ENCODE measurements around the gene PRKAB2.
"Not testable (repeated sequence)": the region's sequence is repeated elsewhere in the genome, so short reads cannot be mapped to it uniquely, and the experiment has no call there.

PRKAB2 gene

GRCh38 chr1:147210987-147211386, 38.7 kb upstream of the PRKAB2 start:
- no peaks in the 10 kb centered on the region for H3K9me3 ChIP-seq (ENCODE audit: control insufficient read depth in 5 of 5, low read length in 5 of 5)
- no peaks in the 10 kb centered on the region for H3K4me1 ChIP-seq (ENCODE audit: control insufficient read depth in 5 of 5, insufficient read depth in 5 of 5, low read length in 5 of 5)
- no peak overlapping the region for H3K4me3 ChIP-seq (ENCODE audit: low read depth in 1 of 5, low read length in 5 of 5)
- H3K27ac ChIP-seq (ENCODE audit: low read depth, low read length): no peak overlapping the region
- peaks cover 0 to 17% (median 2%) of the 10 kb centered on the region in 5 donors for H3K36me3 ChIP-seq (ENCODE audit: control insufficient read depth in 5 of 5, insufficient read depth in 5 of 5, low read length in 5 of 5)
- H3K27me3 ChIP-seq (ENCODE audit: control insufficient read depth in 5 of 5, insufficient read depth in 4 of 5, low read length in 5 of 5): no peaks in the 10 kb centered on the region
- H3K9ac ChIP-seq (ENCODE audit: low read length in 5 of 5): no peak overlapping the region

GRCh38 chr1:147209825-147210821, 37.9 kb upstream of the PRKAB2 start:
- no peaks in the 10 kb centered on the region for H3K9me3 ChIP-seq (ENCODE audit: control insufficient read depth in 5 of 5, low read length in 5 of 5)
- peaks cover 0 to 17% (median 2%) of the 10 kb centered on the region in 5 donors for H3K36me3 ChIP-seq (ENCODE audit: control insufficient read depth in 5 of 5, insufficient read depth in 5 of 5, low read length in 5 of 5)
- H3K27ac ChIP-seq (ENCODE audit: low read depth, low read length): no peak overlapping the region
- H3K27me3 ChIP-seq (ENCODE audit: control insufficient read depth in 5 of 5, insufficient read depth in 4 of 5, low read length in 5 of 5): no peaks in the 10 kb centered on the region
- no peak overlapping the region for H3K9ac ChIP-seq (ENCODE audit: low read length in 5 of 5)
- H3K4me3 ChIP-seq (ENCODE audit: low read depth in 1 of 5, low read length in 5 of 5): no peak overlapping the region
- no peaks in the 10 kb centered on the region for H3K4me1 ChIP-seq (ENCODE audit: control insufficient read depth in 5 of 5, insufficient read depth in 5 of 5, low read length in 5 of 5)

- Histone ChIP-seq H3K9ac (ENCODE audit: low read length in 5 of 5) (no peak overlapping the region), H3K9me3 (ENCODE audit: control insufficient read depth in 5 of 5, low read length in 5 of 5) (no peaks in the 10 kb centered on the region), H3K4me3 (ENCODE audit: low read depth in 1 of 5, low read length in 5 of 5) (no peak overlapping the region), H3K4me1 (ENCODE audit: control insufficient read depth in 5 of 5, insufficient read depth in 5 of 5, low read length in 5 of 5) (peaks cover 0 to 2% (median 0%) of the 10 kb centered on the region in 5 donors), H3K27ac (ENCODE audit: low read depth, low read length) (no peak overlapping the region), H3K36me3 (ENCODE audit: control insufficient read depth in 5 of 5, insufficient read depth in 5 of 5, low read length in 5 of 5) (peaks cover 2 to 17% (median 5%) of the 10 kb centered on the region in 5 donors), H3K27me3 (ENCODE audit: control insufficient read depth in 5 of 5, insufficient read depth in 4 of 5, low read length in 5 of 5) (no peaks in the 10 kb centered on the region)
These were observed 36.3 kb upstream of the PRKAB2 start for GRCh38 chr1:147208619-147209018.

- peaks cover 0 to 2% (median 0%) of the 10 kb centered on the region in 5 donors for H3K4me1 ChIP-seq (ENCODE audit: control insufficient read depth in 5 of 5, insufficient read depth in 5 of 5, low read length in 5 of 5)
- H3K9me3 ChIP-seq (ENCODE audit: control insufficient read depth in 5 of 5, low read length in 5 of 5): no peaks in the 10 kb centered on the region
- H3K27ac ChIP-seq (ENCODE audit: low read depth, low read length): no peak overlapping the region
These were observed 34.9 kb upstream of the PRKAB2 start for GRCh38 chr1:147207192-147207591.

GRCh38 chr1:147204080-147204479, 31.8 kb upstream of the PRKAB2 start:
- H3K9ac ChIP-seq (ENCODE audit: low read length in 5 of 5): no peak overlapping the region
- H3K36me3 ChIP-seq (ENCODE audit: control insufficient read depth in 5 of 5, insufficient read depth in 5 of 5, low read length in 5 of 5): peaks cover 0 to 3% (median 2%) of the 10 kb centered on the region in 5 donors
- H3K4me3 ChIP-seq (ENCODE audit: low read depth in 1 of 5, low read length in 5 of 5): no peak overlapping the region
- peaks cover 0 to 2% (median 0%) of the 10 kb centered on the region in 5 donors for H3K4me1 ChIP-seq (ENCODE audit: control insufficient read depth in 5 of 5, insufficient read depth in 5 of 5, low read length in 5 of 5)
- no peaks in the 10 kb centered on the region for H3K27me3 ChIP-seq (ENCODE audit: control insufficient read depth in 5 of 5, insufficient read depth in 4 of 5, low read length in 5 of 5)
- no peaks in the 10 kb centered on the region for H3K9me3 ChIP-seq (ENCODE audit: control insufficient read depth in 5 of 5, low read length in 5 of 5)
- H3K27ac ChIP-seq (ENCODE audit: low read depth, low read length): no peak overlapping the region

More at GRCh38 chr1:147207192-147207591, 34.9 kb upstream of the PRKAB2 start:
- H3K9ac ChIP-seq (ENCODE audit: low read length in 5 of 5): no peak overlapping the region
- no peaks in the 10 kb centered on the region for H3K27me3 ChIP-seq (ENCODE audit: control insufficient read depth in 5 of 5, insufficient read depth in 4 of 5, low read length in 5 of 5)
- peaks cover 2 to 10% (median 3%) of the 10 kb centered on the region in 5 donors for H3K36me3 ChIP-seq (ENCODE audit: control insufficient read depth in 5 of 5, insufficient read depth in 5 of 5, low read length in 5 of 5)
- H3K4me3 ChIP-seq (ENCODE audit: low read depth in 1 of 5, low read length in 5 of 5): no peak overlapping the region

GRCh38 chr1:147202576-147202975, 30.3 kb upstream of the PRKAB2 start:
- H3K9me3 ChIP-seq (ENCODE audit: control insufficient read depth in 5 of 5, low read length in 5 of 5): no peaks in the 10 kb centered on the region
- no peak overlapping the region for H3K9ac ChIP-seq (ENCODE audit: low read length in 5 of 5)
- no peaks in the 10 kb centered on the region for H3K27me3 ChIP-seq (ENCODE audit: control insufficient read depth in 5 of 5, insufficient read depth in 4 of 5, low read length in 5 of 5)
- no peak overlapping the region for H3K27ac ChIP-seq (ENCODE audit: low read depth, low read length)
- H3K4me3 ChIP-seq (ENCODE audit: low read depth in 1 of 5, low read length in 5 of 5): no peak overlapping the region
- peaks cover 0 to 3% (median 0%) of the 10 kb centered on the region in 5 donors for H3K36me3 ChIP-seq (ENCODE audit: control insufficient read depth in 5 of 5, insufficient read depth in 5 of 5, low read length in 5 of 5)
- H3K4me1 ChIP-seq (ENCODE audit: control insufficient read depth in 5 of 5, insufficient read depth in 5 of 5, low read length in 5 of 5): peaks cover 0 to 2% (median 0%) of the 10 kb centered on the region in 5 donors

GRCh38 chr1:147201786-147202185, 29.5 kb upstream of the PRKAB2 start:
- H3K9me3 ChIP-seq (ENCODE audit: control insufficient read depth in 5 of 5, low read length in 5 of 5): no peaks in the 10 kb centered on the region
- H3K9ac ChIP-seq (ENCODE audit: low read length in 5 of 5): no peak overlapping the region
- no peak overlapping the region for H3K27ac ChIP-seq (ENCODE audit: low read depth, low read length)
- H3K4me1 ChIP-seq (ENCODE audit: control insufficient read depth in 5 of 5, insufficient read depth in 5 of 5, low read length in 5 of 5): peaks cover 0 to 2% (median 0%) of the 10 kb centered on the region in 5 donors
- no peaks in the 10 kb centered on the region for H3K27me3 ChIP-seq (ENCODE audit: control insufficient read depth in 5 of 5, insufficient read depth in 4 of 5, low read length in 5 of 5)
- no peak overlapping the region for H3K4me3 ChIP-seq (ENCODE audit: low read depth in 1 of 5, low read length in 5 of 5)
- H3K36me3 ChIP-seq (ENCODE audit: control insufficient read depth in 5 of 5, insufficient read depth in 5 of 5, low read length in 5 of 5): peaks cover 0 to 3% (median 0%) of the 10 kb centered on the region in 5 donors

- H3K27ac ChIP-seq (ENCODE audit: low read depth, low read length): no peak overlapping the region
- no peaks in the 10 kb centered on the region for H3K27me3 ChIP-seq (ENCODE audit: control insufficient read depth in 5 of 5, insufficient read depth in 4 of 5, low read length in 5 of 5)
- peaks cover 0 to 3% (median 0%) of the 10 kb centered on the region in 5 donors for H3K36me3 ChIP-seq (ENCODE audit: control insufficient read depth in 5 of 5, insufficient read depth in 5 of 5, low read length in 5 of 5)
- no peak overlapping the region for H3K4me3 ChIP-seq (ENCODE audit: low read depth in 1 of 5, low read length in 5 of 5)
- no peaks in the 10 kb centered on the region for H3K9me3 ChIP-seq (ENCODE audit: control insufficient read depth in 5 of 5, low read length in 5 of 5)
- no peak overlapping the region for H3K9ac ChIP-seq (ENCODE audit: low read length in 5 of 5)
- peaks cover 0 to 2% (median 0%) of the 10 kb centered on the region in 5 donors for H3K4me1 ChIP-seq (ENCODE audit: control insufficient read depth in 5 of 5, insufficient read depth in 5 of 5, low read length in 5 of 5)
These were observed 29.0 kb upstream of the PRKAB2 start for GRCh38 chr1:147201276-147201675.

- H3K4me3 ChIP-seq (ENCODE audit: low read depth in 1 of 5, low read length in 5 of 5); H3K36me3 ChIP-seq (ENCODE audit: control insufficient read depth in 5 of 5, insufficient read depth in 5 of 5, low read length in 5 of 5); H3K4me1 ChIP-seq (ENCODE audit: control insufficient read depth in 5 of 5, insufficient read depth in 5 of 5, low read length in 5 of 5); H3K9me3 ChIP-seq (ENCODE audit: control insufficient read depth in 5 of 5, low read length in 5 of 5); H3K9ac ChIP-seq (ENCODE audit: low read length in 5 of 5); H3K27me3 ChIP-seq (ENCODE audit: control insufficient read depth in 5 of 5, insufficient read depth in 4 of 5, low read length in 5 of 5); H3K27ac ChIP-seq (ENCODE audit: low read depth, low read length): not testable (repeated sequence)
These were observed 25.1 kb upstream of the PRKAB2 start for GRCh38 chr1:147197324-147197723.

- Histone ChIP-seq H3K9ac (ENCODE audit: low read length in 5 of 5) (no peak overlapping the region), H3K9me3 (ENCODE audit: control insufficient read depth in 5 of 5, low read length in 5 of 5) (no peaks in the 10 kb centered on the region), H3K27me3 (ENCODE audit: control insufficient read depth in 5 of 5, insufficient read depth in 4 of 5, low read length in 5 of 5) (no peaks in the 10 kb centered on the region), H3K4me3 (ENCODE audit: low read depth in 1 of 5, low read length in 5 of 5) (no peak overlapping the region), H3K4me1 (ENCODE audit: control insufficient read depth in 5 of 5, insufficient read depth in 5 of 5, low read length in 5 of 5) (no peaks in the 10 kb centered on the region), H3K36me3 (ENCODE audit: control insufficient read depth in 5 of 5, insufficient read depth in 5 of 5, low read length in 5 of 5) (peaks cover 0 to 4% (median 0%) of the 10 kb centered on the region in 5 donors), H3K27ac (ENCODE audit: low read depth, low read length) (no peak overlapping the region)
These were observed 17.2 kb upstream of the PRKAB2 start for GRCh38 chr1:147189514-147189913.

All from subcutaneous abdominal adipose tissue (tissue), 5 donors.